Measurements from ENCODE around the gene ZNF44.
"Not testable (repeated sequence)": the region's sequence is repeated elsewhere in the genome, so short reads cannot be mapped to it uniquely, and the experiment has no call there.

Gene ZNF44

GRCh38 chr19:12294249-12295158 is at the start of gene ZNF44:
Gene ZNF44 (minus strand): TSS chr19:12294883. CDS start chr19:12294694, 189 bp downstream.
- peak; percentile 92 for DNase-seq

- peak; percentile 91 for DNase-seq
These were observed 38.8 kb upstream of the ZNF44 start, which contains the start of gene ZNF563 for GRCh38 chr19:12333162-12334159. Gene ZNF563 (minus strand): TSS chr19:12333633. CDS start chr19:12333482, 151 bp downstream.

- DNase-seq = no peak
These were observed 36.7 kb upstream of the ZNF44 start for GRCh38 chr19:12331211-12331941.

- no peak for DNase-seq
These were observed 35.7 kb upstream of the ZNF44 start for GRCh38 chr19:12330340-12330739.

GRCh38 chr19:12325690-12326089 is 31.0 kb upstream of the ZNF44 start:
- no peak for DNase-seq

- DNase-seq = no peak
These were observed 24.2 kb upstream of the ZNF44 start for GRCh38 chr19:12318782-12319413.

GRCh38 chr19:12314553-12314952 is 19.9 kb upstream of the ZNF44 start:
- DNase-seq = no peak

- not testable (repeated sequence) for DNase-seq
These were observed 14.2 kb upstream of the ZNF44 start for GRCh38 chr19:12308891-12309290.

GRCh38 chr19:12295191-12295590 is 508 bp upstream of the ZNF44 start:
- no peak for DNase-seq

- DNase-seq = peak; percentile 42
These were observed 870 bp downstream of the ZNF44 start for GRCh38 chr19:12293777-12294248.

- DNase-seq = no peak
These were observed 5.0 kb downstream of the ZNF44 start for GRCh38 chr19:12289790-12290065.

GRCh38 chr19:12287958-12288500 is 6.7 kb downstream of the ZNF44 start:
- DNase-seq = no peak

GRCh38 chr19:12284631-12285030 is 10.1 kb downstream of the ZNF44 start:
- no peak for DNase-seq

- no peak for DNase-seq
These were observed 10.5 kb downstream of the ZNF44 start for GRCh38 chr19:12284226-12284625.

GRCh38 chr19:12278713-12279112 is 16.0 kb downstream of the ZNF44 start:
- DNase-seq = no peak

GRCh38 chr19:12272980-12273901 is 21.4 kb downstream of the ZNF44 start:
- DNase-seq = no peak

- no peak for DNase-seq
These were observed 22.3 kb downstream of the ZNF44 start for GRCh38 chr19:12272386-12272785.

GRCh38 chr19:12270854-12271253 is 23.8 kb downstream of the ZNF44 start:
- no peak for DNase-seq

GRCh38 chr19:12265921-12266704 is 28.6 kb downstream of the ZNF44 start:
- no peak for DNase-seq

GRCh38 chr19:12261554-12261953 is 33.1 kb downstream of the ZNF44 start:
- no peak for DNase-seq

Measured in fibroblast of skin of right quadriceps (primary cell).